Osteoblast (primary cell): ENCODE measurements around the gene FES. TPM values are rescaled to one million over a fixed set of nuclear protein-coding genes. Genes with fewer than 3 reads are reported as not detected.

Source experiments
- DNase-seq: peaks from one replicate; pipeline ENCODE4 v3.0.0; 2011; ENCODE audit warnings: low spot score, mixed read lengths; ENCODE audit not compliant: insufficient read length; ENCODE audit errors: missing footprints
- H2AFZ ChIP-seq: 2 replicates; pipeline ENCODE4 v1.6.0; 2011; ENCODE audit warnings: mild to moderate bottlenecking, low read length
- H3K27ac ChIP-seq: 2 replicates; pipeline ENCODE4 v1.5.1; 2011; ENCODE audit warnings: mild to moderate bottlenecking, low read depth, low read length, moderate library complexity
- H3K27me3 ChIP-seq: 2 replicates; pipeline ENCODE4 v1.6.0; 2012; ENCODE audit warnings: mild to moderate bottlenecking, control low read depth, inconsistent platforms, low read length, moderate library complexity; ENCODE audit not compliant: insufficient read depth
- H3K36me3 ChIP-seq: 2 replicates; pipeline ENCODE4 v1.5.1; 2011; ENCODE audit warnings: mild to moderate bottlenecking, low read length, control low read depth, moderate library complexity; ENCODE audit not compliant: insufficient read depth
- H3K4me1 ChIP-seq: 2 replicates; pipeline ENCODE4 v1.5.1; 2011; ENCODE audit warnings: mild to moderate bottlenecking, low read length, control low read depth, moderate library complexity; ENCODE audit not compliant: insufficient read depth
- H3K4me2 ChIP-seq: 2 replicates; pipeline ENCODE4 v1.6.0; 2011; ENCODE audit warnings: mild to moderate bottlenecking, low read length; ENCODE audit not compliant: insufficient read depth
- H3K4me3 ChIP-seq: fragments of 200-600 bp; sonication (generic); 3 replicates; pipeline ENCODE4 v1.5.1; 2012; ENCODE audit warnings: mild to moderate bottlenecking, low read length, inconsistent platforms; ENCODE audit not compliant: insufficient read depth
- H3K79me2 ChIP-seq: 2 replicates; pipeline ENCODE4 v1.6.0; 2012; ENCODE audit warnings: mild to moderate bottlenecking, low read length, control low read depth, inconsistent platforms; ENCODE audit not compliant: insufficient read depth
- H3K9me3 ChIP-seq: 2 replicates; pipeline ENCODE4 v1.5.1; 2011; ENCODE audit warnings: low read depth, low read length, control low read depth
- H4K20me1 ChIP-seq: 2 replicates; pipeline ENCODE4 v1.6.0; 2012; ENCODE audit warnings: mild to moderate bottlenecking, low read length, control low read depth; ENCODE audit not compliant: insufficient read depth
- CTCF ChIP-seq: IDR thresholded peaks from 2 replicates; pipeline ENCODE4 v1.5.1; 2011; ENCODE audit warnings: mild to moderate bottlenecking, low read depth, low read length, moderate library complexity; ENCODE audit errors: extremely low read depth
- total RNA-seq: library from RNA; depleted of rRNA; stranded (reverse); fragments of >200 nt; gene quantifications from 2 replicates; pipeline ENCODE4 v1.2.3, GENCODE V29; 2012

FES gene
- total RNA-seq, 1 donor = 20.3 TPM

- peak; percentile 90 for DNase-seq
- peaks cover 48% of the 10 kb centered on the region for H3K4me1 ChIP-seq
- no peaks in the 10 kb centered on the region for H3K9me3 ChIP-seq
- peak overlapping the region; percentile 80 for H3K4me3 ChIP-seq
- H4K20me1 ChIP-seq = peaks cover 27% of the 10 kb centered on the region
- TF ChIP-seq CTCF = no peak
- H3K27ac ChIP-seq = peak overlapping the region; percentile 88
- H3K79me2 ChIP-seq = peaks cover 56% of the 10 kb centered on the region
- no peaks in the 10 kb centered on the region for H3K27me3 ChIP-seq
- peak overlapping the region; percentile 87 for H2AFZ ChIP-seq
- no peaks in the 10 kb centered on the region for H3K36me3 ChIP-seq
- H3K4me2 ChIP-seq = peak overlapping the region; percentile 90
These were observed 13.1 kb upstream of the FES start for GRCh38 chr15:90871139-90871715.

- DNase-seq = peak; percentile 90
- Histone ChIP-seq H3K4me2 (peak overlapping the region; percentile 86), H3K27me3 (no peaks in the 10 kb centered on the region), H3K36me3 (peaks cover 6% of the 10 kb centered on the region), H2AFZ (peak overlapping the region; percentile 51), H4K20me1 (peaks cover 27% of the 10 kb centered on the region), H3K4me3 (peak overlapping the region; percentile 80), H3K4me1 (peaks cover 48% of the 10 kb centered on the region), H3K27ac (peak overlapping the region; percentile 88), H3K9me3 (no peaks in the 10 kb centered on the region), H3K79me2 (peaks cover 61% of the 10 kb centered on the region)
- no peak for TF ChIP-seq CTCF
These were observed 12.4 kb upstream of the FES start for GRCh38 chr15:90871716-90872485.

- Histone ChIP-seq H3K27me3 (no peaks in the 10 kb centered on the region), H3K4me3 (peak overlapping the region; percentile 80), H3K79me2 (peaks cover 61% of the 10 kb centered on the region), H2AFZ (no peak overlapping the region), H3K36me3 (peaks cover 13% of the 10 kb centered on the region), H3K27ac (peak overlapping the region; percentile 88), H4K20me1 (peaks cover 27% of the 10 kb centered on the region), H3K9me3 (no peaks in the 10 kb centered on the region), H3K4me2 (peak overlapping the region; percentile 86), H3K4me1 (peaks cover 48% of the 10 kb centered on the region)
- peak; percentile 98 for DNase-seq
- TF ChIP-seq CTCF = no peak
These were observed 11.7 kb upstream of the FES start for GRCh38 chr15:90872486-90873184.

GRCh38 chr15:90873488-90873997, 10.8 kb upstream of the FES start:
- Histone ChIP-seq H3K27me3 (no peaks in the 10 kb centered on the region), H3K4me1 (peaks cover 45% of the 10 kb centered on the region), H3K36me3 (peaks cover 22% of the 10 kb centered on the region), H3K79me2 (peaks cover 61% of the 10 kb centered on the region), H3K4me2 (peak overlapping the region; percentile 86), H2AFZ (peak overlapping the region; percentile 35), H4K20me1 (peaks cover 27% of the 10 kb centered on the region), H3K27ac (peak overlapping the region; percentile 88), H3K9me3 (no peaks in the 10 kb centered on the region), H3K4me3 (peak overlapping the region; percentile 80)
- DNase-seq = no peak
- TF ChIP-seq CTCF = no peak
